OCI-LY3 (cell line): ENCODE measurements around the gene HYPK.

Experiments
- H2AFZ ChIP-seq: fragments of 200-600, 300-600 bp; shearing (Covaris generic); 2 replicates; pipeline ENCODE4 v1.6.0; 2014; ENCODE audit warnings: antibody characterized with exemption, low read depth, low read length
- H3K27ac ChIP-seq: fragments of 200-600, 300-600 bp; sonication (generic); 2 replicates; pipeline ENCODE4 v1.5.1; 2014; ENCODE audit warnings: mild to moderate bottlenecking, low read length, moderate library complexity, mixed read lengths
- H3K27me3 ChIP-seq: fragments of 200-600, 300-600 bp; sonication (generic); 2 replicates; pipeline ENCODE4 v1.6.1; 2014; ENCODE audit warnings: low read depth, low read length, mixed read lengths
- H3K36me3 ChIP-seq: fragments of 200-600, 300-600 bp; sonication (generic); replicated peaks from 2 replicates; pipeline ENCODE3; 2014; ENCODE audit warnings: low read depth, low read length, mixed read lengths
- H3K4me1 ChIP-seq: fragments of 300-600, 200-600 bp; sonication (generic); 2 replicates; pipeline ENCODE4 v1.6.1; 2014; ENCODE audit warnings: low read length, mixed read lengths
- H3K4me2 ChIP-seq: fragments of 200-600, 300-600 bp; sonication (generic); 2 replicates; pipeline ENCODE4 v1.6.1; 2014; ENCODE audit warnings: low read length, mixed read lengths
- H3K4me3 ChIP-seq: fragments of 300-600, 200-600 bp; sonication (generic); 2 replicates; pipeline ENCODE4 v1.5.1; 2014; ENCODE audit warnings: antibody characterized with exemption, mild to moderate bottlenecking, low read length, moderate library complexity
- H3K79me2 ChIP-seq: fragments of 300-600, 200-600 bp; shearing (Covaris generic); 2 replicates; pipeline ENCODE4 v1.6.1; 2014; ENCODE audit warnings: mild to moderate bottlenecking, low read length, mixed read lengths
- H3K9ac ChIP-seq: fragments of 300-600, 200-600 bp; shearing (Covaris generic); 2 replicates; pipeline ENCODE4 v1.6.0; 2014; ENCODE audit warnings: mild to moderate bottlenecking, low read length, moderate library complexity
- H3K9me3 ChIP-seq: fragments of 200-600, 300-600 bp; shearing (Covaris generic); 2 replicates; pipeline ENCODE4 v1.6.1; 2014; ENCODE audit warnings: low read length, mixed read lengths; ENCODE audit not compliant: insufficient read depth
- H4K20me1 ChIP-seq: fragments of 200-600, 300-600 bp; sonication (generic); 2 replicates; pipeline ENCODE4 v1.6.1; 2016; ENCODE audit warnings: low read length, mixed read lengths; ENCODE audit not compliant: insufficient read depth
- EZH2phosphoT487 ChIP-seq: fragments of 200-600 bp; shearing (Covaris generic); IDR thresholded peaks from 2 replicates; pipeline ENCODE4 v1.6.1; 2018; ENCODE audit warnings: antibody characterized with exemption, mixed run types, low read depth
- TF ChIP-seq, protein P1 (sequence below): fragments of 200-600, 300-600 bp; sonication (generic); IDR thresholded peaks from 2 replicates; pipeline ENCODE4 v1.5.1; 2014; ENCODE audit warnings: antibody characterized with exemption, low read length, low read depth

Gene HYPK

DNA sequence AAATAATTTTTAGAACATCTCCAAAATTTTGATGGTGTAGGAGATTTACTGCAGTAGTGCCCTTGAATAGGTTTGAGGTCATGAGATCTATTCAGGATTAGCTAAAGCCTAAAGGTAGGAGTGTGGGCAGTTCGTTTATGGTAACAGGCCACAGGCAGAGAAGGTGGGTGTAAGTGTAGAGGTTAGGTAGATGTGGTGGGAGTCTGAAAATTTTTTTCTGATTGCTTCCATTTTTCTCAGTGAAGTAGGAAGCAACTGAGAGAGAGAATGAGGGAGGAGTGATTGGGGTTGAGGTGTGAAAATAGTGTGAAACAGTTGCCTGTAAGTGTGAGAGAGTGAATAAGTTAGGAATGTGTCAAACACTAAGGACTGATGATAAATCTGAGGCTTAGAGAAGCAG lies 21.4 kb upstream of the HYPK start:
- H3K27ac ChIP-seq, result no peak overlapping the region
- no peak overlapping the region for H3K4me2 ChIP-seq
- no peak overlapping the region for H3K4me3 ChIP-seq
- no peak overlapping the region for H2AFZ ChIP-seq
- no peaks in the 10 kb centered on the region for H3K9me3 ChIP-seq
- H3K9ac ChIP-seq, result no peak overlapping the region
- peaks cover 11% of the 10 kb centered on the region; the same call in 1 of the 2 replicates for H3K79me2 ChIP-seq
- TF ChIP-seq, protein P1, sequence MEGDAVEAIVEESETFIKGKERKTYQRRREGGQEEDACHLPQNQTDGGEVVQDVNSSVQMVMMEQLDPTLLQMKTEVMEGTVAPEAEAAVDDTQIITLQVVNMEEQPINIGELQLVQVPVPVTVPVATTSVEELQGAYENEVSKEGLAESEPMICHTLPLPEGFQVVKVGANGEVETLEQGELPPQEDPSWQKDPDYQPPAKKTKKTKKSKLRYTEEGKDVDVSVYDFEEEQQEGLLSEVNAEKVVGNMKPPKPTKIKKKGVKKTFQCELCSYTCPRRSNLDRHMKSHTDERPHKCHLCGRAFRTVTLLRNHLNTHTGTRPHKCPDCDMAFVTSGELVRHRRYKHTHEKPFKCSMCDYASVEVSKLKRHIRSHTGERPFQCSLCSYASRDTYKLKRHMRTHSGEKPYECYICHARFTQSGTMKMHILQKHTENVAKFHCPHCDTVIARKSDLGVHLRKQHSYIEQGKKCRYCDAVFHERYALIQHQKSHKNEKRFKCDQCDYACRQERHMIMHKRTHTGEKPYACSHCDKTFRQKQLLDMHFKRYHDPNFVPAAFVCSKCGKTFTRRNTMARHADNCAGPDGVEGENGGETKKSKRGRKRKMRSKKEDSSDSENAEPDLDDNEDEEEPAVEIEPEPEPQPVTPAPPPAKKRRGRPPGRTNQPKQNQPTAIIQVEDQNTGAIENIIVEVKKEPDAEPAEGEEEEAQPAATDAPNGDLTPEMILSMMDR, result no peak
- no peak for TF ChIP-seq EZH2phosphoT487
- peaks cover 17% of the 10 kb centered on the region; the same call in 1 of the 2 replicates for H4K20me1 ChIP-seq
- H3K36me3 ChIP-seq, result peaks cover 6% of the 10 kb centered on the region
- H3K27me3 ChIP-seq, result no peaks in the 10 kb centered on the region
- H3K4me1 ChIP-seq, result peaks cover 15% of the 10 kb centered on the region

- Histone ChIP-seq H3K4me3 (peak overlapping the region; percentile 33), H2AFZ (peak overlapping the region; percentile 88), H3K9ac (peak overlapping the region; percentile 44), H4K20me1 (peaks cover 17% of the 10 kb centered on the region), H3K9me3 (no peaks in the 10 kb centered on the region; the same call in 1 of the 2 replicates), H3K79me2 (peaks cover 23% of the 10 kb centered on the region), H3K4me2 (peak overlapping the region; percentile 67), H3K36me3 (peaks cover 15% of the 10 kb centered on the region), H3K4me1 (peaks cover 30% of the 10 kb centered on the region), H3K27ac (peak overlapping the region; percentile 68), H3K27me3 (no peaks in the 10 kb centered on the region)
- no peak for TF ChIP-seq EZH2phosphoT487
- TF ChIP-seq, protein P1, result no peak
These were observed 11.0 kb upstream of the HYPK start for GRCh38 chr15:43789409-43789808.

DNA sequence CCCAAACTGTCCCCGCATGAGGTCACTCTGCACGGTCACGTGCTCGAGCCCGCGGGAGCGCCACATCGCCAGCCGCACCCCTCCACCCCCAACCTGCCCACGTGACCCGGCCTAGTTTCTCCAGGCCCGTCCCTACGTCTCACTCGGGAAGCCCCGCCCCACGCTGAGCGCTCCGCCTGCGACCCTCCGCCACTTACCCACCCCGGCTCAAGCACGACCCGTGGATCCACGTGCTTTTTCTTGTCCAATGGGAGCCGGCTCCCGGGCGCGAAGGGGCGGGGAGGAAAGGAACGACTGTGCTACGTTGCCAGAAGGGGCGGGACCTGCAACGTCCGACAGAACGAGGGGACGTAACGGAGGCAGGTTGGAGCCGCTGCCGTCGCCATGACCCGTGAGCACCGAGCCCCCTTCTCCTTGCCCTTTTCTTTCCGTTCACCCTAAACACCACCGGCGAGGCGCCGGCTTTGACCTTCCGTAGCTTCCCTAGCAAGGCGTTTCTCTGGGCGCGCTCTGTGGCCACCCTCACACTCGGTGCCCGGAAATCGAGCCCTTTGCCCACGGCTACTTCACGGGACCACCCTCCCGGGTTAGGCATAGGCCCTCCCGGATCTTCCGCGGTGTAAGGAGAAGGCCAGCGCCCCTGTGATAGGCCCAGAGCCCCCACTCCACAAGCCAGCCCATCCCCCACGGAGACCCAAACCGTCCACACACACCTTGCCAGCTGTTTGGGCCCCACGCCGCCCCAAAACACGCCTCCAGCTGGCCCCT lies 8.2 kb upstream of the HYPK start, which contains the start of gene SERF2:
SERF2 (plus strand) TSS at position 328 of the 768 bp plus-strand sequence; CDS start at position 385, 57 bp downstream.
- peaks cover 33% of the 10 kb centered on the region for H4K20me1 ChIP-seq
- no peaks in the 10 kb centered on the region for H3K27me3 ChIP-seq
- H3K4me2 ChIP-seq, result peak within 1 kb of the TSS; percentile 88
- peaks cover 36% of the 10 kb centered on the region for H3K36me3 ChIP-seq
- peak within 1 kb of the TSS; percentile 75 for H3K27ac ChIP-seq
- peak within 1 kb of the TSS; percentile 71 for H2AFZ ChIP-seq
- H3K9me3 ChIP-seq, result no peaks in the 10 kb centered on the region; the same call in 1 of the 2 replicates
- peaks cover 30% of the 10 kb centered on the region for H3K4me1 ChIP-seq
- H3K9ac ChIP-seq, result peak within 1 kb of the TSS; percentile 98
- H3K79me2 ChIP-seq, result peaks cover 35% of the 10 kb centered on the region
- TF ChIP-seq, protein P1, result no peak
- TF ChIP-seq EZH2phosphoT487, result no peak
- peak within 1 kb of the TSS; percentile 90 for H3K4me3 ChIP-seq

- H3K27ac ChIP-seq, result peak overlapping the region; percentile 75
- H3K9ac ChIP-seq, result peak overlapping the region; percentile 98
- no peak for TF ChIP-seq EZH2phosphoT487
- TF ChIP-seq, protein P1, result no peak
These were observed 7.5 kb upstream of the HYPK start for GRCh38 chr15:43792761-43793476.

More at GRCh38 chr15:43792761-43793476, 7.5 kb upstream of the HYPK start:
- H4K20me1 ChIP-seq, result peaks cover 33% of the 10 kb centered on the region
- no peak overlapping the region for H2AFZ ChIP-seq
- H3K27me3 ChIP-seq, result no peaks in the 10 kb centered on the region
- peaks cover 36% of the 10 kb centered on the region for H3K36me3 ChIP-seq
- H3K4me3 ChIP-seq, result peak overlapping the region; percentile 90
- peaks cover 35% of the 10 kb centered on the region for H3K79me2 ChIP-seq
- peak overlapping the region; percentile 88 for H3K4me2 ChIP-seq
- peaks cover 33% of the 10 kb centered on the region for H3K4me1 ChIP-seq
- H3K9me3 ChIP-seq, result no peaks in the 10 kb centered on the region; the same call in 1 of the 2 replicates
